Calu3 (cell line): Measurements from ENCODE around the gene CDC45. TPM values are rescaled to one million over a fixed set of nuclear protein-coding genes. Genes with fewer than 3 reads are reported as not detected.
A peak's percentile ranks its signal among the peaks of the same experiment; 100 is the strongest.

Experiments
- BruUV-seq: library from RNA; stranded (reverse); fragments of 400-500 nt; replicated peaks from 2 replicates; lab custom pipeline; 2021; lab: Mats Ljungman, UMichigan
- CTCF ChIA-PET: fragments of 300-600 bp; sonication (Branson Sonifier 250); formaldehyde crosslinking; loops from one replicate; lab custom pipeline; 2022; ENCODE audit warnings: antibody characterized with exemption; lab: Charles Lee
- DNase-seq: peaks from one replicate; pipeline ENCODE4 v3.0.0; 2022
- H3K27ac Mint-ChIP-seq: one replicate; pipeline ENCODE4 v1.8.0; 2022; ENCODE audit warnings: mixed read lengths; ENCODE audit not compliant: unreplicated experiment
- H3K27me3 Mint-ChIP-seq: one replicate; pipeline ENCODE4 v1.8.0; 2022; ENCODE audit warnings: mixed read lengths; ENCODE audit not compliant: unreplicated experiment
- H3K36me3 Mint-ChIP-seq: one replicate; pipeline ENCODE4 v1.8.0; 2022; ENCODE audit warnings: mild to moderate bottlenecking, moderate library complexity, mixed read lengths; ENCODE audit not compliant: insufficient read depth, unreplicated experiment
- H3K4me1 Mint-ChIP-seq: one replicate; pipeline ENCODE4 v1.8.0; 2022; ENCODE audit warnings: mild to moderate bottlenecking, low read depth, mixed read lengths; ENCODE audit not compliant: unreplicated experiment
- H3K4me3 Mint-ChIP-seq: one replicate; pipeline ENCODE4 v1.8.0; 2022; ENCODE audit warnings: mild to moderate bottlenecking, low read depth, moderate library complexity, mixed read lengths; ENCODE audit not compliant: unreplicated experiment
- H3K9me3 Mint-ChIP-seq: one replicate; pipeline ENCODE4 v1.8.0; 2022; ENCODE audit warnings: low read depth, mixed read lengths; ENCODE audit not compliant: unreplicated experiment
- CTCF ChIP-seq: fragments of 200-600 bp; IDR thresholded peaks from one replicate; pipeline ENCODE4 v1.8.0; 2022; ENCODE audit warnings: antibody characterized with exemption; ENCODE audit not compliant: unreplicated experiment
- intact Hi-C: fragments of 100-400 bp; cut with micrococcal nuclease; formaldehyde crosslinking; loops from one replicate; pipeline ENCODE4 v1.10.0; 2022; ENCODE audit not compliant: unreplicated experiment
- total RNA-seq: library from RNA; stranded (reverse); gene quantifications from 2 replicates; pipeline ENCODE4 v1.2.3, GENCODE V29; 2022

CDC45 gene
- total RNA-seq, 1 experiment from 2014 or later = 45.0 TPM

GRCh38 chr22:19480789-19481188 lies 1.1 kb downstream of the CDC45 start:
- no TSS peak for BruUV-seq
- Mint-ChIP-seq H3K36me3 (peaks cover 48% of the 10 kb centered on the region), H3K27me3 (no peaks in the 10 kb centered on the region), H3K9me3 (no peaks in the 10 kb centered on the region), H3K27ac (peak overlapping the region; percentile 100), H3K4me1 (peaks cover 29% of the 10 kb centered on the region), H3K4me3 (peak overlapping the region; percentile 80)
- no peak for DNase-seq
- TF ChIP-seq CTCF = no peak
- CTCF ChIA-PET = interaction anchor here (1.6 kb wide), 1 partner anchor 149 kb away, joined by 6 read pairs; no protein-coding TSS in a partner anchor
- intact Hi-C loops = no loop called here

- peaks cover 42% of the 10 kb centered on the region for H3K36me3 Mint-ChIP-seq
- no peaks in the 10 kb centered on the region for H3K27me3 Mint-ChIP-seq
- CTCF ChIA-PET = no interaction called here
- no TSS peak for BruUV-seq
- H3K9me3 Mint-ChIP-seq = no peaks in the 10 kb centered on the region
- no peak for DNase-seq
- peaks cover 20% of the 10 kb centered on the region for H3K4me1 Mint-ChIP-seq
- intact Hi-C loops = no loop called here
- no peak overlapping the region for H3K4me3 Mint-ChIP-seq
- H3K27ac Mint-ChIP-seq = no peak overlapping the region
- no peak for TF ChIP-seq CTCF
Measured at GRCh38 chr22:19482297-19482696, 2.6 kb downstream of the CDC45 start.

- DNase-seq = no peak
- no TSS peak for BruUV-seq
- Mint-ChIP-seq H3K27me3 (no peaks in the 10 kb centered on the region), H3K9me3 (no peaks in the 10 kb centered on the region), H3K27ac (no peak overlapping the region), H3K4me3 (no peak overlapping the region), H3K4me1 (peaks cover 9% of the 10 kb centered on the region), H3K36me3 (peaks cover 30% of the 10 kb centered on the region)
- intact Hi-C loops = no loop called here
- no peak for TF ChIP-seq CTCF
- CTCF ChIA-PET = no interaction called here
Measured at GRCh38 chr22:19483481-19484244, 3.9 kb downstream of the CDC45 start.

GRCh38 chr22:19488285-19488684 lies 8.6 kb downstream of the CDC45 start:
- H3K9me3 Mint-ChIP-seq = no peaks in the 10 kb centered on the region
- CTCF ChIA-PET = interaction anchor here (0.9 to 1.0 kb wide), 2 partner anchors 10 to 66 kb away, joined by 3 read pairs; no protein-coding TSS in a partner anchor
- intact Hi-C loops = no loop called here
- H3K4me3 Mint-ChIP-seq = no peak overlapping the region
- no peaks in the 10 kb centered on the region for H3K27me3 Mint-ChIP-seq
- TF ChIP-seq CTCF = no peak
- no peaks in the 10 kb centered on the region for H3K4me1 Mint-ChIP-seq
- peaks cover 18% of the 10 kb centered on the region for H3K36me3 Mint-ChIP-seq
- no peak overlapping the region for H3K27ac Mint-ChIP-seq
- no peak for DNase-seq
- no TSS peak for BruUV-seq
